Left hindlimb (tissue), 1 donor: ENCODE results near the gene COG4.
A peak's percentile ranks its signal among the peaks of the same experiment; 100 is the strongest.
"Not testable (repeated sequence)": the region's sequence is repeated elsewhere in the genome, so short reads cannot be mapped to it uniquely, and the experiment has no call there.

Source experiments
- DNase-seq: peaks from one replicate; pipeline ENCODE4 v3.0.0-alpha.2; 2018

The COG4 gene

DNA sequence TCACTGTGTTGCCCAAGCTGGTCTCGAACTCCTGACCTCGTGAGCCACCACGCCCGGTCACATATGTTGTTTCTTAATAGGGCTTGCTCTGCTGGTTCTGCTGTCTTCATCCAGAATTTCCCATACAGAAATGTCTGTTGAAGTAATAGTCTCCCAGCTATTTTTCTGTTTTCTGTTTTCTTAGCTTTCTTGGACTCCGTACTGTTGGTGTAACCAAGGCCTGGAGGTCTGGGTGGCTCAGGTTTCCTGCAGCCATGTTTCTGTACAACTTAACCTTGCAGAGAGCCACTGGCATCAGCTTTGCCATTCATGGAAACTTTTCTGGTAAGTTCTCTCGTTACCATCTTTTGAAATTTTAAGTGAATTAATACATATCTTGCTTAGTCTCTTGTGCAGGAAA, 3.0 kb upstream of the COG4 start:
- no peak for DNase-seq

DNA sequence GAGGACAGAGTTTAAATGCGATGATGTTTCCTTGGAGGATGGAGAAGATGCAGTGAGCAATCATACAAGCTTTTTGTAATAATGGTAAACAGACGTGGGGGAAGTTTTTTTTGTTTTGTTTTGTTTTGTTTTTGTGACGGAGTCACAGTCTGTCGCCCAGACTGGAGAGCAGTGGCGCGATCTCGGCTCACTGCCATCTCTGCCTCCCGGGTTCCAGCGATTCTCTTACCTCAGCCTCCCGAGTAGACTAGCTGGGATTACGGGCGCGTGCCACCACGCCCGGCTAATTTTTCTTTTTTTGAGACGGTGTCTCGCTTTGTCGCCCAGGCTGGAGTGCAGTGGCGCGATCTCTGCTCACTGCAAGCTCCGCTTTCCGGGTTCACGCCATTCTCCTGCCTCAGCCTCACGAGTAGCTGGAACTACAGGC, 1.1 kb upstream of the COG4 start:
- not testable (repeated sequence) for DNase-seq

DNA sequence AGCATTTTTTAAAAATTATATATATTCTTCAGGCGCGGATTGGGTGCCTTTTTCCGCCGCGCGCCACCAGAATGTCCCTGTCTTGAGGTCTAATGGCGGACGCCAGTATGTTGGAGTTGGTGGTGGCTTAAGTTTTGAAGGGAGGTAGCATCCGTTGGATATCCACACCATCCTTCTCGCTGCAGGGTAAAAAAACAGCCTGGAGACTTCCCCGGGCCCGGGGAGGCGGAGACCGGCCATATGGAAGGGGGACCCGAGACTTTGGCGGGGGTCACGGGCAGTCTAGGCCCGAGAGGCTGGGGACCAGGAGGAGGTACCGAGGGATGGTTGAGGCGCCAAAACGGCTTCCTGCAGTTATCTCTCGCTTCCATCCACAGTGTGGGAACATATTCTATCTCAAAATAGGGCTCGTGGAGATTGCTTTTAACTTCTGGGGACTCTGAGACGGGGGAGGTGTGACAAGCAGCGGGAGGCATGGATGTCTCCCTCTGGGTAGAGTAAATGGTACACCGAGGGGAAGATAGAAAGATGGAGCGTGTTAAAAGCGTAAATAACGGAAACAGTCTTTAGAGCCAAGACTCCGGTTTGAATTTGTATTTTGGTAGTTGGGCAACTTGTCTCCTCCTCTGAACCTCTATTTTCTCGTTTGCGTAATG, 517 bp upstream of the COG4 start, which contains the start of gene SF3B3:
Gene SF3B3, plus strand, starts transcription at position 74 of the 656 bp plus-strand sequence. CDS start 2,841 bp downstream, outside the sequence.
- peak; percentile 73 for DNase-seq

DNA sequence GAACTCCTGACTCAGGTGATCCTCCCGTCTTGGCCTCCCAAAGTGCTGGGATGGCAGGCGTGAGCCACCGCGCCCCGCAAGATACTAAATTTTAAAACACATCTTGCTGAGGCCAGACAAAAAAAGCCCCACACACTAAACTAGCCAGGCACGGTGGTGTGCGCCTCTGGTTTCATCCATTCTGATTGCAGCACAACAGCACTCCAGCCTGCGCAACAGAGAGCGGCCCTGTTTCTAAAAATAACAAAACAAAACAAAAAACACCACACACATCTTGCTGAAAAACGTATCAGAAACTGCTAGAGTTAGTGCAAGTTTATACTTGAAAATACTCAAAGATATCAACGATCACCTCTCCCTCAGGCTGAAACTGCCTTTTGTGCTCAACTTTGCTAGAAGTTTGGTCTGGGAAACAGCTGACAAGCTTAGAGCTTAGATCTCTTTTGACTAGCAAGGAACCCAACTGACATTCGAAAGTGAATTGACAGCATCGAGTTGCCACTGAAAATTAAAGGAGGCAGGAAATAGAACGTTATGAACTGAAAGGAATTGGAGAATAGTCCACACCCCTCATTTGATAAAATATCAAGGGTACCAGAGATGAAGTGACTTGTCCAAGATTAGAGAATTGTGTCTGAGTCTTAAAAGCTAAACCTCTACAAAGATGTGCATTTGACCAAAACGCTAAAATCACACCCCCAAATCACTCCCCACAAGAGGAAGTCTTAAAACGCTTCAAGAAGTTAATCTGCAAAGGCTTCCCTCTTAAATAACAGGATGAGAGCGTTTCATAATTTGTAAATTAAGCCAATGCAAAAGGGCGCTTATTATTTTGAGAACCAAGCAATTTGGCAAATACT, 908 bp downstream of the COG4 start:
- DNase-seq, result no peak

DNA sequence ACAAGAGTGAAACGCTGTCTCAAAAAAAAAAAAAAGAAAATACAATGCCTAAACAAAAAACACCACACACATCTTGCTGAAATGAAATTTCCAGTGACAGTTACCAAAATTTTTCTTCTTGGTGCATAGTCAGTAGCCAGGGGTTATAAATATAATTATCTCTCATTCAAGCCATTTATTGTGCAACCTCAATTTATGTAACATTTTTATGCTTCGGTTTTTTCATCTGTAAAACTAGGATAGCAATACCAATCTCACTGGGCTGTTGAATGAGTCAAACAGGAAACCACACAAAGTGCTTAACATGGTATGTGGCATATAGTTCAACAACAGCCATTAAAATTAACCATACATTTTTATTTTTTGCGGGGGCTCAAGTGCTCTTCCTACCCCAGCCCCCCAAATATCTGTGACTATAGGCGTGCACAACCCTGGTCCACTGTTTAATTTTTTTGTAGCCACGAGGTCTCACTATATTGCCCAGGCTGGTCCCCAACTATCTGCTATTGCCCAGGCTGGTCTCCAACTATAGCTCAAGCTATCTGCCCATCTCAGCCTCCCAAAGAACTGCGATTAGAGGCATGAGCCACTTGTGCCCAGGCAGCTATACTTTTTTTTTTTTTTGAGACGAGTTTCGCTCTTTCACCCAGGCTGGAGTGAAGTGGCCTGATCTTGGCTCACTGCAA, 2.6 kb downstream of the COG4 start:
- DNase-seq, result no peak

DNA sequence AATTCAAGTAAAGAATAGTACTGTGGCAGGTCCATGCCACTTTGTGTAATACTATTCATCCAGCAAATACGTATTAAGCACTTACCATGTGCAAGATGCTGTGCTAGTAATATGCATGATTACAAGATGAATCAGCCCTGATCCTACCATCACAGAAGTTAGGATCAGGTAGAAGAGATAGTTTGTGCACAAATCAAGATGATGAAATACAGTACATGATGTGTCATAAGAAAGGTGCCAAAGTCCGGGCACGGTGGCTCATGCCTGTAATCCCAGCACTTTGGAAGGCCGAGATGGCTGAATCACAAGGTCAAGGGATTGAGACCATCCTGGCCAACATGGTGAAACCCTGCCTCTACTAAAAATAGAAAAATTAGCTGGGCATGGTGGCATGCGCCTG, 10.9 kb downstream of the COG4 start:
- DNase-seq, result no peak

DNA sequence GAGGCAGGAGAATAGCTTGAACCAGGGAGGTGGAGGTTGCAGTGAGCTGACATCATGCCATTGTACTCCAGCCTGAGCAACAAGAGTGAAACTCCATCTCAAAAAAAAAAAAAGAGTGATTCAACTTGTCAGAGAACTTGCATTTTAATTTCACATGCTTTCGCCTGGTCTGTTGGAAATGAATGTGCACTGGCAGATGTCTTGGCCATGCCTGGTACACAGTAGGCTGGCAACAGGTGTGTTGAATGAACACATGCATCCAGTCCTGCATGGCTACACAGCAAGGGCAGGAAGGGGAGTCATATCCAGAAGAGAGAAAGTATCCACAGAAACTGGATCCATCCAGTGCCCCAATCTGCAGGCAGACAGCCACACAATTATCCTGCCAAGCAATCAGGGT, 11.5 kb downstream of the COG4 start:
- DNase-seq, result no peak

DNA sequence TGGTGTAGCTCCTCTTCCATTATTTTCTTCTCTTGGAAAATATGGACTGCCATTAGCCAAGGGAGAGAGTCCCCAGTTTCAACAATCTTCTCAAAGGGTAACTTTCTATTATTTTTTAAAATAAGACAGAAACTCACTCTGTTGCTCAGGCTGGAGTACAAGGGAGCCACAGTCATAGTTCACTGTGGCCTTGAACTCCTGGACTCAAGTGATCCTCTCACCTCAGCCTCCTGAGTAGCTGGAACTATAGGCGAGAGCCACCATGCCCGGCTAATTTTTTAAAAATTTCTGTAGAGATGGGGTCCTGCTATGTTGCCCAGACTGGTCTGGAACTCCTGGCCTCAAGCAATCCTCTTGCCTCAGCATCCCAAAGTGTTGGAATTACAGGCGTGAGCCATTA, 13.1 kb downstream of the COG4 start:
- no peak for DNase-seq

DNA sequence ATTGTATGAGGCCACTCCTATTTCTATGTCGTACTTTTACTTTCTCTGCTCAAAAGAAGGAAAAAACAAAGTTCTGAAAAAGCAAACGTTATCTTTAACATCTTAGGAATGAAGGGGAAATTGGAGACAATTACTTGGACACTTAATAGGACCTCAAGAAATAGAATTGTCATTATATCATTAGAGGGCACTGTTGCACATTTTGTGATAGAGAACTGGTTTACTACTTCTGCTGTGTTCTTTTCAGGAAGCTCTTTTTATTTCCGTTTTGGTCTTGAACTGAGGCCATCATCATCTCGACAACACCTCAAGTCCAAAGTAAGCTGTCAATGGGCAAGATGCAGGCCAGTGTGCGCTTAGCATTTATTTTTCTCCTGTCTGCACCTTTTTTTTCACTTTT, 14.6 kb downstream of the COG4 start:
- DNase-seq, result no peak

DNA sequence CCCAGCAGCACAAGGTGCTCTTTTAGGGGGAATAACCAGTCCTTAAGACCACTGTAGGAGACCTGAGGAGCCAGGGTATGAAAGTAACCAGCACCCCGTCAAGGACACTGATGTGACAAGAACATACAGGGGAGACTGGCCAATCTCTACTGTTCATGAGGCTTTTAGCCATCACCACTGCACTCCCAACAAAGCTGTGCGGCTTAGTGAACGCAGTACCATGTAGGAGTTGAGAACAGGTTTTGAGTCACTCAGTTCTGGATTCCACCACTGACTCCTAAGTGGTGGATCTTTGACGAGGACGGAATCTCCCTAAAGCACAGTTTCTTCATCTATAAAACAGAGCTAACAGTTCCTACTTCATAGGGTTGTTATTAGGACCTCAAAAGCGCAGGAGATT, 26.8 kb downstream of the COG4 start:
- DNase-seq, result no peak

DNA sequence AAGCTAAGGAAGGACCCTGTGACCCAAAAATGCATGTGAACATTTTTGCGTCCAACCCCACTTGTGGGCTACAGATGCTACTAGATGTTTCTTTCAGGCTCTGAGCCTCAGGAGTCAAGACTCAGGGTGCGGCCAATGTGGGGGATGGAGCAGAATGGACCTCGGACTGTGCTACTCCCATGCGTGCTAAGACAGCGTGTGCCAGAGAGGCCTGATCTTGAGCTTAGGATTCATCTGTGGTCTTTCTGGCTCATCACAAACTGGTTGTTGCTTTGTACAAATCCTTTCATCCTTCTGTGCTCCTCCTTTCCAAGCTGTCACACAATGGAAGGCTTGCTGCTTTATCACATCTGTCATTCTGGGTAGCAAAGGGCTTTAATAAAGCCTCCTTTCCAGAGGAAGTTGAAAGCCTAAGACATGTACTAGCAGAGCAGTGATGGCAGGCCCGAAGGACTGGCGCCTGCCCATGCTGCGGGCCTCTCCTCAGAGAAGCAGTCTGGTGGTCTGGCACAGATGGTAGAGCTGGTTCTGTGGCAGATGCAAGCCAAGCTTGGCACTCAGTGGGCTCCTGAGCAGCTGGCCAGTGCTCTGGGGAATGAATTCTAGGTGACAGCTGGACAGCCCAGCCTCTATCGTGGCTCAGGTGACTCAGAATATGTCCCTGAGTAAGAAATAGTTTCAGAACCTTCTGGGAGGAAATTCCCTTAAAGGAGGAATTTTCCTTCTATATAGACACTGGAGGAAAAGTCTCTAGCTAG, 27.8 kb downstream of the COG4 start:
- no peak for DNase-seq

DNA sequence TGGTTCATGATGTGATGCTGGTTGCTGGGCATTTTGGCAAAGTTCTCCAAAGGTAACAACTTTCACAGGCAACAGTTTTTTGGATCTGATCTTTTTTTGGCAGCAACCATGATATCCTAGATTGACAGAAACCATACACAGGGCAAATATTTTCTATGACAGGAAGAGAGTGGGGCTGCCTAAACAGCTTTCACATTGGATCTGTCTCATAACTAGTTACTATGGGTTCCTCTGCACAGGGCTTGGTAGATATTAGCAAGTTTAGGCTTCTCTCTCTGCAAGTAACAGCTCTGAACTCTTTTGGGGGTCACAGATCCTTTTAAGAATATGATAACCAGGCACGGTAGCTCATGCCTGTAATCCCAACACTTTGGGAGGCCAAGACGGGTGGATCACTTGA, 28.6 kb downstream of the COG4 start:
- no peak for DNase-seq

DNA sequence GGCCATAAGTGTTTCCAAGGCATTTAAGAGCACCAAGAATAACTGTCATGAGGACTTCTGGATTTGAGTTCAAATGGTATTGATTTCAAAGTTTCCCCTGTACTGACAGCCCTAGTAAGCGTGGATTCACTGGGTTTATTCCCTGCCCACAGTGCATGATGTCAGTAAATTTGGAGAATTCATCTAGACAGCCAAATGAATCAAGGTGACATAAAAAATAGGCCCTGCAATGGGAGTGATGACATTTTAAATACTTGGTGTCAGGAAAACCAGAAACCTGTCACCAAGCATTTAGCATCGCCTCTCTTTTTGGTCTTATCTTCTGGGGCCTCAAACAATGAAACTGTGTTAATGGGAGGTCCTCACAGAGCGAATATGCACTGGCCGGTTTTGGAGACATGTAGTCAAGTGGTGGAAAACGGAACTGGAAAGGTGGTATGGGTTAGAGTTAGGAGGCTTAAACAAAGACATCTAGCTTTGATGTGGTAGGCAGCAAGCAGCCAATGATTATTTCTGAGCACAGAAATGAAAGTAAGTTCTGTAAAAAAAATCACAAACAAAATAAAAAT, 29.1 kb downstream of the COG4 start:
- DNase-seq, result no peak

DNA sequence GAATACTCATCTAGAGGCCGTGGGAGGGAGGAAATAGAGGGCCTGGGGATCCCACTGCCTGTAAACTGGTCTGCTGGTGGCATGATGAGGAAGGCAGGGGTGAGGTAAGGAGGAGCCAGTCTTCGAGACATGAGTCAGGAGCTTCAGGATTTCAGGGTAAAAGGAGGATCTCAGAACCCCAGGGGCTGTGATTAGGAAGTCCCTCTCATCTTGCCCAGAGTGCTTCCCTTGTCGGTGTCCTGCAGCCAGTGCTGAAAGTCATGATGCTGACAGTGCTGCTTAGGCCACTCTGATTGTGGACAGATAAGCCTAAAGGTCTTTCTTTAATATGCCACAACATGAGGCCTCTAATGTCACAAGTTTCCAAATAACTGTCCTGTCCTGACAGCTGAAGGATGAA, 29.6 kb downstream of the COG4 start:
- DNase-seq, result no peak

DNA sequence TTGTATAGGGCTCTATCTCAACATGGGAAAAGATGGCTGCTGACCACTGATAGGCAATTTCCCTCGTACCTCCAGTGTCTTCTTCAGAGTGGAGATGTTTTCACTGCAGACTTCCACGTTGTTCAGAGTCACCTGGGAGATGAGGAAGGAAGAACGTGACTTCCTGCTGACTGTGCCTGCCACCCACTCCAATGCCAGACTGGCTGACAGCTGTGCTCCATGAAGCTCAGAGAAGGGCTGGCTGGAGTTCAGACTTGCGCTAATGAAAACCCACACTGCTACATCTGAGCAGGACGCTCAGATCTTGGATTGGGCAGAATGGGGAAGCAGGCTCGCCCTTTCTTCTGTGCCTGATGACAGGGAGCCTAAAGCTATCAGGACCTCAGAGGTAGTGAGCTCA, 33.1 kb downstream of the COG4 start:
- no peak for DNase-seq

DNA sequence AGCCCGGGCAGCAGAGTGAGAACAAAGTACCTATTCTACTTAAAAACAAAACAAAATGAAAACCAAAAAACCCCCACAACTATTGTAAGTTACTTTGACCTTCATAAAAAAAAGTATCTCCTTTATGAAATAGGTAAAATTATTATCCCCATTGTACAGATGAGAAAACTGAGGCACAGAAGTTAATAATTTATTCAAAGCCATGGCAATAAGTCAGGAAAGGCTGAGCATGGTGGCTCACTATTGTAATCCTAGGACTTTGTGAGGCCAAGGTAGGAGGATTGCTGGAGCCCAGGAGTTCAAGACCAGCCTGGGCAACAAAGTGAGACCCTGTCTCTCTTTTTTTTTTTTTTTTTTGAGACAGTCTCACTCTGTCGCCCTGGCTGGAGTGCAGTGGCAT, 38.5 kb downstream of the COG4 start:
- DNase-seq, result no peak

DNA sequence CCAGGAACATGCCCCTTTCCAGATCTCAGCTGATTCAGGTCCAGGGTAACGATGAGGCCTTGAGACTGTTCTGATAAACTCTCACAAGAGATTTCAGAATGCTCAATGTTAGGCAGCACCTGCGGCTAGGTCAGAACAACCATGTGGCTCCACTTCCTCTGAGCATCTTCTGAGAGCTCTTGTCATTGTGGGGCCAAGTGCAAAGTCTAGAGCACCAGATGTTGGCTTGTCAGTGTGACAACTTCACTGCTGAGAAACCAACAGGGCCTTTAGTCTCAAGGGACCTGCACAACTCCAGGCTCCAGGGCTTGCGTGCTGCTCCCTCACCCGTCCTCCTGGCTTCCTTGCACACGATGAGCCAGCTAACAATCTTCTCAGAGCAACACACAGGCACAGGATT, 39.9 kb downstream of the COG4 start:
- DNase-seq, result no peak

DNA sequence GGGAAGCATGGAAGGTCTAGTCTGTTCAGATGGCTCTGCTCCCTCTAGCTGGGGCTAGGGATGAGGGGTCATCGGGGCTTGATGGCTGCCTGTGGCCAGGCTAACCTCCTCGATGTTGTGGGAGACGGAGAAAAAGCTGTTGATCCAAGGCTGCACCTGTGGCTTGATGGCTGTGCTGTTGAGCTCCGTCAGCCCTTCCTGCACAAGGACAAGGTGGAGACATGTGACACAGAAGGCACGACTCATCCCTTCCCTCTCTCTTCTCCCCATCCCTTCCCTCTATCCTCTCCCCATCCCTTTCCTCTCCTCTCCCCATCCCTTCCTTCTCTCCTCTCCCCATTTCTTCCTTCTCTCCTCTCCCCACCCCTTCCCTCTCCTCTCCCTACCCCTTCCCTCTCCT, 40.7 kb downstream of the COG4 start:
- DNase-seq, result no peak

DNA sequence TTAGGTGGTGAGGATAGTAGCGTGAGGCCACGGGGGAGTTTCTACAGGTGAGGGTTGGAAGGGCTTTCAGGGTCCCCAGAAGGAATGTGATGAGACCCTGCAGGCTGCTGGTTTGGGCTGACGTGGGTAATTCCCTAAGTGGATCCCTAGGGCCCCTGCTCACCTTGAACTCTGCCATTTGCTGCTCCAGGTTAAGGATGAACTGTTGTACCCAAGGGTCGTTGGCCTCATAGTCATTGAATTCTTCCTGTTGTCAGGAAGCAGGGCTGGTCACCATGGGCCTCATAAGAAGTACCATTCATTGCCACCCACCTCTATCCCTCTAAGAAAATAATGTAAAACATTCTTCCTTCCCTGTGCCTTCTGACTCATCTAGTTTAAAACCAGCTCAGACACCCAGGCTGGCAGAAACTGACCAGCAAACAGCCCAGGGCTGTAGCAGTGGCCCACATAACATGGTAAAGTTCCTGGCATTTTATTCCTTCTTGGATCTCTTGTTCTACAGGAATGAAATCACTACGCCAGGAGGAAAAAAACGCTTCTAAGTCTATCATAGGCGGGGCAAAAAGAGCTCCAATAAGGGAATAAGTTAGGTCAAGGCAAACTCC, 41.3 kb downstream of the COG4 start:
- no peak for DNase-seq

DNA sequence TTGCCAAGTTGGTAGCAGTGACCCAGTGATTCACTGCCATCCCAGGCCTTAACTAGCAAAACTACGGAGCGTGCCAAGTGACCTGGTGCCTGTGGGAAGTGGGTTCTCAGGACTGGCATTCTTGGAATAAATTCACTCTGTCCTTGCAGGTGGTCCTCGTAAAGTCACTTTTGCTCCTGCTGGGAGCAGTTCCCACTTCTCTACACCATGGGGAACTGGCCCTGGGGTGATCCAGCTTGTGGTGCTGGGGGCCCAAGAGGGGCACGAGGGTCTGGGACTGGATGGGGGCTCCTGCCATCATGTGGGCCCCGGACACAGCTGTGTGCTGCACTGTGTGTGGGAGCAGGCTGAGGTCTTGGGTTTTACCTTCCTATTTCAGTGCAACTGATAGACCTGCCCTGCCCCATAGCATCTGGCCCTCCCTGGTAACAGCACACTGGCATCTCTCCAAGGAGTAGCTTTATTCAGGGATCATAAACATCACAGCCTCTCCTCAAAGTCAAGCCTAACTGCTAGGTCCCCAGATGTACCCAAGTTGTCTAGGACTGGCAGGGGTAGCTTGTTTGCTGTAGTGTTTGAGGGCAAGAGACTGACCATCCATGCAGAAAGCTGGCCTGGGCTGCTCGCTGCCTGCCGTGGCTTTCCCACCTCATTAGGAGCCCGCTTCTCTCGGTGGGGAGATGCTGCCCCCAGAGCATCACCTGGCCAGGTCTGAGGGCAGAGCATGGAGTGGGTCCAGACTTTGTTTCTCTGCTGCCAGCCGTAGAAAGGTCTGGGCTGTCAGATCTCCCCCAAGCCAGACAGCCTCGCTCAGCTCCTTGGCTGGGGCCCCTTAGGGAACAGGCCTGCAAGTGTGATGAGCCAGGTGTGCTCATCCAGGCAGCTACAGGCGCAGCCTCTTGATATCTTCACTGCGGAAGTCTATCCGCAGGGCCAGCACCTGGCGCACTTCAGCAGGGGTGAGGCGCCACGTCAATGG, 42.9 kb downstream of the COG4 start:
- DNase-seq, result no peak

DNA sequence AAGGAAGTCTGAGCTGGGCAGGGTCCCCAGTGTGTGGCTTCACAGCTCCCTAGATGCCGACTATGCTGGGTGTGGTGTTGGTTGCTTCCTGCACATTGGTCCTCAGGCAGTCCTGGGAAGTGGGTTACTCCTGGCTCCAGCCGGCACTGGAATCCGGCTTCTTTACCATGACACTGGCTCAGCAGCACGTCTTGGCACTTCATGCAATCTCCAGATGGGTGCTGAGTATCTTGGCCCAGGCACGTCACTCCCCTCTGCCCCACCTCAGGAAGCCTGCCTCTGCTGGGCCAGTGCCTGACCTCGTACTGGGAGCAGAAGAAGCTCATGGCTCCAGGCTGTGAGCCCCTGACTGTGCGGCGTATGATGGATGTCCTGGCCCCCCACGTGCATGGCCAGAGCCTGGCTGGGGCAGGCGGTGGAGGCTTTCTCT, 44.4 kb downstream of the COG4 start:
- DNase-seq, result no peak
